HG03135 (cell line): ENCODE data around the gene DNHD1.
"Not testable (repeated sequence)": the region's sequence is repeated elsewhere in the genome, so short reads cannot be mapped to it uniquely, and the experiment has no call there.

Source experiments
- ATAC-seq: cut with Tn5 transposase; IDR thresholded peaks from one replicate; pipeline ENCODE4 v1.9.1; 2021; ENCODE audit warnings: mild to moderate bottlenecking, moderate library complexity; ENCODE audit not compliant: unreplicated experiment

The DNHD1 gene

GRCh38 chr11:6481012-6481923 is 15.8 kb upstream of the DNHD1 start, which contains the start of the genes ARFIP2 and TIMM10B:
Gene ARFIP2 (minus strand): TSS chr11:6481331. CDS start chr11:6480421, 910 bp downstream.
Gene TIMM10B (plus strand): TSS chr11:6481501. CDS start chr11:6481517, 16 bp downstream.
- ATAC-seq: peak; percentile 99

- ATAC-seq: no peak
Measured at GRCh38 chr11:6481924-6482275, 15.2 kb upstream of the DNHD1 start.

GRCh38 chr11:6482441-6482840 is 14.6 kb upstream of the DNHD1 start:
- ATAC-seq: no peak

GRCh38 chr11:6483015-6483414 is 14.1 kb upstream of the DNHD1 start:
- ATAC-seq: no peak

- no peak for ATAC-seq
Measured at GRCh38 chr11:6485661-6486060, 11.4 kb upstream of the DNHD1 start.

GRCh38 chr11:6486256-6486655 is 10.8 kb upstream of the DNHD1 start:
- no peak for ATAC-seq

- no peak for ATAC-seq
Measured at GRCh38 chr11:6486938-6487337, 10.1 kb upstream of the DNHD1 start.

- no peak for ATAC-seq
Measured at GRCh38 chr11:6488342-6488741, 8.7 kb upstream of the DNHD1 start.

GRCh38 chr11:6488821-6489220 is 8.3 kb upstream of the DNHD1 start:
- no peak for ATAC-seq

- ATAC-seq: no peak
Measured at GRCh38 chr11:6489306-6489705, 7.8 kb upstream of the DNHD1 start.

GRCh38 chr11:6498121-6498520 is 1.0 kb downstream of the DNHD1 start:
- no peak for ATAC-seq

- no peak for ATAC-seq
Measured at GRCh38 chr11:6498544-6498943, 1.5 kb downstream of the DNHD1 start.

- ATAC-seq: no peak
Measured at GRCh38 chr11:6502382-6502781, 5.3 kb downstream of the DNHD1 start.

GRCh38 chr11:6504166-6504565 is 7.1 kb downstream of the DNHD1 start:
- ATAC-seq: no peak

GRCh38 chr11:6505577-6506240 is 8.6 kb downstream of the DNHD1 start:
- no peak for ATAC-seq

- ATAC-seq: no peak
Measured at GRCh38 chr11:6516865-6517264, 19.8 kb downstream of the DNHD1 start.

GRCh38 chr11:6520265-6520664 is 23.2 kb downstream of the DNHD1 start:
- ATAC-seq: no peak

GRCh38 chr11:6521946-6522345 is 24.9 kb downstream of the DNHD1 start:
- not testable (repeated sequence) for ATAC-seq

GRCh38 chr11:6523253-6523652 is 26.2 kb downstream of the DNHD1 start:
- ATAC-seq: no peak

- ATAC-seq: no peak
Measured at GRCh38 chr11:6526411-6527135, 29.5 kb downstream of the DNHD1 start.

GRCh38 chr11:6529266-6529665 is 32.2 kb downstream of the DNHD1 start:
- no peak for ATAC-seq
